GM21619 (cell line): Measurements from ENCODE around the gene NBPF9.
"Not testable (repeated sequence)": the region's sequence is repeated elsewhere in the genome, so short reads cannot be mapped to it uniquely, and the experiment has no call there.

Source experiments
- ATAC-seq: cut with Tn5 transposase; IDR thresholded peaks from one replicate; pipeline ENCODE4 v1.9.1; 2021; ENCODE audit not compliant: unreplicated experiment

The NBPF9 gene

DNA sequence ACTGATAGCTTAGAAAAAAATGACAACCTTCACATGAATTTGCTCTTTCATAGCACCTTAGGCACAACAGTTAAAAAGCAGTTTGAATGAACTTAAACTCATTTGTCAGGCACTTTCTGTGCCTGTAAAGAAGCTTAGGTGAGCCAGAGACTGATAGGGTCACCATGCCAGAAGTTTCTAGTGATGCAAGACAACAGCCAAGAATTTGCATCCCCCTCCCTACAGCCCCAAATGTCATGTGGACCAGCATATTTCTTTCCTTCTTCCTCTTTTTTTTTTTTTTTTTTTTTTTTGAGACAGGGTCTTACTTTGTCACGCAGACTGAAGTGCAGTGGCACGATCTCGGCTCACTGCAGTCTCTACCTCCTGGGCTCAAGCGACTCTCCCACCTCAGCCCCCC, 89.8 kb downstream of the NBPF9 start:
- not testable (repeated sequence) for ATAC-seq

DNA sequence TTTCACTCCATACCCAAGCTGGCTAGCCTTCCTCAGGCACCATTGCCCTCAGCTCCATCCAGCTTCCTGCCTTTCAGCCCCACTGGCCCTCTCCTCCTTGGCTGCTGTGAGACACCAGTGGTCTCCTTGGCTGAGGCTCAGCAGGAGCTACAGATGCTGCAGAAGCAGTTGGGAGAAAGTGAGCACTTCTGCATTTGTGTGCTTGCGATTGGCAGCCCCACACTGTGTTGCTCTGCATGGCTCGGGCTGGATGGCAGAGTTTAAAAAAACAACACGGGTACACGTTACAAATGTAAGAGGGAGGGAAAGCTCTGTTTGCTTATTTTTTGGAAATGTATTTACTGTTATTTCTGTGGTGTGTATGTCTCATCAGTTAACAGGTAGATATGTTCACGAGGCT, 90.8 kb downstream of the NBPF9 start:
- ATAC-seq = not testable (repeated sequence)

DNA sequence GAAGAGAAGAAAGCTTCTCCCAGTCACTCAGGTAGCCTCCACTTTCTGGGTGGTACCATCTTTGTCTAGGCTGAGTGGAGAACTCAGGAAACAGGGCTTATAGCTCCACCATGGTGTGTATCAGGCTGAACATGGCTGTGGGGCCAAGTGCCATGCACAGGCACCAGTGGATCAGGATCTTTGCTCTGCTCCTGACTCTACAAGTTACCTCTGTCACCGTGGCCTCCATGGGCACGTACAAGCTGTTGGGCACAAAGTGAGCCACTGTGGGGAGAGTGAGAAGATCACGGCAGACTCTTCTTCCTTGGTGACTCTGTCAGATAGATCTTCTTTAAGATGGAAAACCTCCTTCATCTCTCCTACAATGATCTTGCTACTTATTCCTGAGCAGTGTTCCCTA, 93.6 kb downstream of the NBPF9 start:
- ATAC-seq = not testable (repeated sequence)

DNA sequence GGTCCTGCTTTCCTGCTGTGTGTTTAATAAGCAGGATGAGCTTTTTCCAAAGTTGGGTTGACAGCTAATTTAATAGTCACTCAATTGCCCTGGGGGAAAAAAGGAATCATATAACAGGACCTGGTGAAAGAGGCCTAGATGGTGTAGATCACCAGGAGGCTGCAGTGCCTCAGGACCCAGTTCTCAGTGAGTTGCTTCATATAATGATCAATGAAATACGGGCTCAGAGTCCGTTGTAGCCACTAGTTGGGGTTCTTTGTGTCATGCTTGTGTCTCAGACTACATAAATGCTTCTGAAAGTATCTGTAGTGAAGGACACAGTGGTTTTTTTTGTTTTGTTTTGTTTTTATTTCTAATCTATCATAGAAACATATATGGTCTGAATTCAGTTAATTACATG, 94.6 kb downstream of the NBPF9 start:
- not testable (repeated sequence) for ATAC-seq

DNA sequence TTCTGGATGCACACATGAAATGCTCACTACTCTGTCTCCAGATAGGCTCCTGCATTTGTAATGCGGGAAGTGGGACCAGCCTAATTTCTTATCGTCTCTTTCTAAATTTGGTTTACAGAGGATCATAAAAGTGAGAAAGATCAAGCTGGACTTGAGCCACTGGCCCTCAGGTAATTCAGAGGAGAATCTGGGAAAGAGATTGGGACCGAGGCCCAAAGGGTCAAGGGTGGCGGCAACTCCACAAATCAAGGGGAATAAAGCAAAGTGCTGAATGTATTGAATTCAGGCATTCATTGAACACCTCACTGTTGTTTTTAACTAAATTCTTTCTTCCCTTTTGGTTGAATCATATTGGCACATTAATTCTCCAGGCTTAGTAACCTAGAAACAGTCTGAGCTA, 95.0 kb downstream of the NBPF9 start:
- ATAC-seq = not testable (repeated sequence)
